Stomach (tissue), 9 donors: ENCODE measurements around the gene OGFOD2. TPM values are rescaled to one million over a fixed set of nuclear protein-coding genes. Genes with fewer than 3 reads are reported as not detected.

Experiments
- DNase-seq, 2 donors: peaks; one replicate each; pipeline versions ENCODE4 v3.0.0 to v3.0.0-alpha.2; 2013 to 2019
- H3K27ac ChIP-seq, 5 donors: fragments of 200-600 bp in 4 of 5; sonication (generic) in 4 of 5; one replicate each; pipeline ENCODE4 v1.5.1; 2013 to 2019; ENCODE audit warnings: mild to moderate bottlenecking in 1 of 5, moderate library complexity in 1 of 5
- H3K27me3 ChIP-seq, 3 donors: fragments of 200-600 bp; sonication (generic); one replicate each; pipeline ENCODE4 v1.5.1; 2017 to 2019; ENCODE audit warnings: mixed run types in 1 of 3
- H3K36me3 ChIP-seq, 4 donors: fragments of 200-600 bp; sonication (generic); 1 replicate in 3 of 4; 2 replicates in 1 of 4; pipeline ENCODE4 v1.5.1; 2016 to 2019
- H3K4me1 ChIP-seq, 4 donors: fragments of 200-600 bp; sonication (generic); one replicate each; pipeline ENCODE4 v1.5.1; 2016 to 2019
- H3K4me3 ChIP-seq, 4 donors: fragments of 200-600 bp; sonication (generic) in 3 of 4; one replicate each; pipeline ENCODE4 v1.5.1; 2016 to 2019; ENCODE audit warnings: mild to moderate bottlenecking in 1 of 4
- H3K9me3 ChIP-seq, 4 donors: fragments of 200-600 bp; sonication (generic); one replicate each; pipeline ENCODE4 v1.5.1; 2016 to 2019
- CTCF ChIP-seq, 7 experiments: fragments of 450-650 bp in 4 of 7; fragments of 200-600 bp in 3 of 7; sonication (generic) in 3 of 7; IDR thresholded peaks; one replicate each; pipeline ENCODE4 v1.5.1; 2016 to 2019; ENCODE audit warnings: antibody characterized with exemption in 7 of 7, control low read depth in 2 of 7, mild to moderate bottlenecking in 1 of 7
- EP300 ChIP-seq: sonication (generic); formaldehyde crosslinking; IDR thresholded peaks from one replicate; pipeline ENCODE4 v1.6.1; 2017; ENCODE audit warnings: antibody characterized with exemption
- POLR2A ChIP-seq, 4 donors: fragments of 450-650 bp; IDR thresholded peaks; one replicate each; pipeline ENCODE4 v1.6.1; 2016; ENCODE audit warnings: antibody characterized with exemption in 4 of 4, control low read depth in 2 of 4, mild to moderate bottlenecking in 1 of 4, moderate library complexity in 1 of 4
- POLR2AphosphoS5 ChIP-seq, 3 donors: sonication (generic); formaldehyde crosslinking; IDR thresholded peaks; one replicate each; pipeline ENCODE4 v1.6.1; 2016; ENCODE audit warnings: antibody characterized with exemption in 3 of 3
- WGBS, 5 donors: extraction: QIAGEN DNeasy Blood & Tissue Kit in 3 of 5; methylation state at CpG; one replicate each; pipeline versions ENCODE4 v1.1.5 to v1.1.7; 2013 to 2018; 5-methylcytosine and 5-hydroxymethylcytosine counted together
- intact Hi-C: fragments of 100-400 bp; cut with DNase I; formaldehyde crosslinking; loops from one replicate; pipeline ENCODE4 v1.15.1; 2023; ENCODE audit warnings: low total_unique reads
- polyA plus RNA-seq, 3 donors: library from polyadenylated mRNA; stranded (reverse); fragments of 200-250 nt; gene quantifications; one replicate each; pipeline ENCODE4 v1.2.3, GENCODE V29; 2013
- total RNA-seq, 5 donors: library from RNA; depleted of rRNA; stranded (reverse); fragments of >200 nt; gene quantifications; one replicate each; pipeline versions ENCODE4 v1.1.0 to v1.2.3, GENCODE V29; 2014 to 2016
- donor health status: healthy with polysubstance abuse.
- donor health status: Bipolar disorder and iron deficiency.
- donor health status: healthy.

The OGFOD2 gene
- total and polyA plus RNA-seq, 8 donors = 1.7 to 29.2 (median 13.7) TPM

GRCh38 chr12:123003257-123003656 lies 28.2 kb downstream of the OGFOD2 start:
- H3K4me1 ChIP-seq = no peaks in the 10 kb centered on the region
- 86 to 92% (median 91%) methylated on average over 6 of the region's 6 CpGs for WGBS, 5 donors

GRCh38 chr12:123004287-123004686 lies 29.2 kb downstream of the OGFOD2 start:
- H3K36me3 ChIP-seq = peaks cover 13 to 78% (median 68%) of the 10 kb centered on the region in 4 donors
- WGBS, 5 donors = 86 to 92% (median 87%) methylated on average over 14 of the region's 14 CpGs
- TF ChIP-seq CTCF (IDR thresholded peaks at IDR 0.05) (no peak), POLR2A (IDR thresholded peaks at IDR 0.05) (no peak), EP300 (no peak), POLR2AphosphoS5 (IDR thresholded peaks at IDR 0.05) (no peak)

More at GRCh38 chr12:123003257-123003656, 28.2 kb downstream of the OGFOD2 start:
- no peaks in the 10 kb centered on the region for H3K27me3 ChIP-seq
- H3K36me3 ChIP-seq = peaks cover 13 to 71% (median 62%) of the 10 kb centered on the region in 4 donors
- intact Hi-C loops = no loop called here
- TF ChIP-seq CTCF (IDR thresholded peaks at IDR 0.05) (no peak), POLR2A (IDR thresholded peaks at IDR 0.05) (no peak), POLR2AphosphoS5 (IDR thresholded peaks at IDR 0.05) (no peak), EP300 (no peak)
- no peak overlapping the region for H3K27ac ChIP-seq
- no peak for DNase-seq
- H3K9me3 ChIP-seq = no peaks in the 10 kb centered on the region
- no peak overlapping the region for H3K4me3 ChIP-seq

GRCh38 chr12:123005081-123005626 lies 30.1 kb downstream of the OGFOD2 start:
- no peak overlapping the region for H3K27ac ChIP-seq
- no peak for DNase-seq
- WGBS, 5 donors = 90 to 97% (median 96%) methylated on average over 11 to 22 of the region's 22 CpGs
- no peaks in the 10 kb centered on the region for H3K4me1 ChIP-seq
- no peaks in the 10 kb centered on the region for H3K9me3 ChIP-seq
- H3K36me3 ChIP-seq = peaks cover 16 to 78% (median 67%) of the 10 kb centered on the region in 4 donors
- no peak overlapping the region for H3K4me3 ChIP-seq
- intact Hi-C loops = no loop called here
- H3K27me3 ChIP-seq = no peaks in the 10 kb centered on the region
- TF ChIP-seq EP300 = no peak
- no peak for TF ChIP-seq POLR2AphosphoS5 (IDR thresholded peaks at IDR 0.05)
- no peak for TF ChIP-seq POLR2A (IDR thresholded peaks at IDR 0.05)
- no peak for TF ChIP-seq CTCF (IDR thresholded peaks at IDR 0.05)

More at GRCh38 chr12:123004287-123004686, 29.2 kb downstream of the OGFOD2 start:
- intact Hi-C loops = no loop called here
- Histone ChIP-seq H3K27ac (no peak overlapping the region), H3K4me1 (no peaks in the 10 kb centered on the region), H3K9me3 (no peaks in the 10 kb centered on the region), H3K4me3 (no peak overlapping the region), H3K27me3 (no peaks in the 10 kb centered on the region)
- DNase-seq = no peak

- 85 to 90% (median 86%) methylated on average over 12 of the region's 12 CpGs for WGBS, 5 donors
- Histone ChIP-seq H3K4me3 (no peak overlapping the region), H3K9me3 (no peaks in the 10 kb centered on the region), H3K27ac (no peak overlapping the region), H3K4me1 (no peaks in the 10 kb centered on the region), H3K27me3 (no peaks in the 10 kb centered on the region), H3K36me3 (peaks cover 11 to 78% (median 67%) of the 10 kb centered on the region in 4 donors)
- intact Hi-C loops = no loop called here
- DNase-seq = no peak
- TF ChIP-seq CTCF (IDR thresholded peaks at IDR 0.05) (no peak), POLR2A (IDR thresholded peaks at IDR 0.05) (no peak), POLR2AphosphoS5 (IDR thresholded peaks at IDR 0.05) (no peak), EP300 (no peak)
These were observed 31.9 kb downstream of the OGFOD2 start for GRCh38 chr12:123006977-123007376.
